HTR-8/SVneo (cell line): ENCODE results near the gene NMRAL1.

ENCODE experiments used
- DNase-seq: peaks from one replicate; pipeline ENCODE4 v3.0.0; 2011; ENCODE audit warnings: low spot score, mixed read lengths; ENCODE audit not compliant: insufficient read length
- FAIRE-seq: peaks from 2 replicates; lab custom pipeline; 2011; peaks lifted over from hg19 to GRCh38; lab: Jason Lieb, UNC

Gene NMRAL1

GRCh38 chr16:4431023-4431422 is 43.4 kb downstream of the NMRAL1 start:
- DNase-seq (no peak), FAIRE-seq (no peak)

- no peak for DNase-seq
- no peak for FAIRE-seq
These were observed 45.9 kb downstream of the NMRAL1 start for GRCh38 chr16:4428500-4428899.

- DNase-seq: no peak
- no peak for FAIRE-seq
These were observed 47.6 kb downstream of the NMRAL1 start for GRCh38 chr16:4426722-4427372.

- FAIRE-seq (no peak), DNase-seq (no peak)
These were observed 48.3 kb downstream of the NMRAL1 start for GRCh38 chr16:4426021-4426684.

- peak; percentile 84 for FAIRE-seq
These were observed 48.9 kb downstream of the NMRAL1 start, which contains the start of gene DNAJA3 for GRCh38 chr16:4425378-4426020. DNAJA3 (plus strand) TSS chr16:4425868; CDS start chr16:4425882, 14 bp downstream.

GRCh38 chr16:4420505-4421105 is 53.8 kb downstream of the NMRAL1 start:
- no peak for FAIRE-seq
- DNase-seq: no peak

More at GRCh38 chr16:4425378-4426020, 48.9 kb downstream of the NMRAL1 start, which contains the start of gene DNAJA3:
- peak; percentile 98 for DNase-seq

GRCh38 chr16:4419402-4419959 is 54.9 kb downstream of the NMRAL1 start:
- FAIRE-seq (no peak), DNase-seq (no peak)

GRCh38 chr16:4416200-4417032 is 58.0 kb downstream of the NMRAL1 start, which contains the start of gene CORO7:
CORO7 (minus strand) TSS chr16:4416596; CDS start chr16:4416518, 78 bp downstream.
- peak; percentile 93 for DNase-seq
- peak; percentile 86 for FAIRE-seq

- no peak for FAIRE-seq
These were observed 58.8 kb downstream of the NMRAL1 start for GRCh38 chr16:4415538-4416199.

GRCh38 chr16:4414187-4414917 is 60.1 kb downstream of the NMRAL1 start:
- FAIRE-seq (no peak), DNase-seq (no peak)

More at GRCh38 chr16:4415538-4416199, 58.8 kb downstream of the NMRAL1 start:
- no peak for DNase-seq

GRCh38 chr16:4412854-4413253 is 61.6 kb downstream of the NMRAL1 start:
- FAIRE-seq: no peak

GRCh38 chr16:4412159-4412558 is 62.3 kb downstream of the NMRAL1 start:
- DNase-seq: no peak
- FAIRE-seq: no peak

More at GRCh38 chr16:4412854-4413253, 61.6 kb downstream of the NMRAL1 start:
- no peak for DNase-seq
